WTC11 (cell line): ENCODE measurements around the gene ARVCF.

Experiments
- CTCF ChIP-seq: fragments of 200-600 bp; IDR thresholded peaks from 2 replicates; pipeline ENCODE4 v1.8.0; 2022; ENCODE audit warnings: antibody characterized with exemption
- ETV6 ChIP-seq: sonication (generic); formaldehyde crosslinking; IDR thresholded peaks from 2 replicates; pipeline ENCODE4 v1.8.1; 2022; ENCODE audit warnings: mild to moderate bottlenecking, missing genetic modification reagents
- FOXJ3 ChIP-seq: sonication (generic); formaldehyde crosslinking; IDR thresholded peaks from 2 replicates; pipeline ENCODE4 v1.9.0; 2021; ENCODE audit warnings: missing genetic modification reagents, mild to moderate bottlenecking, borderline replicate concordance
- FOXP1 ChIP-seq: sonication (generic); formaldehyde crosslinking; IDR thresholded peaks from 2 replicates; pipeline ENCODE4 v1.8.0; 2022; ENCODE audit warnings: missing genetic modification reagents, mild to moderate bottlenecking, moderate library complexity, borderline replicate concordance
- MXD4 ChIP-seq: fragments of 250-450 bp; sonication (Bioruptor Pico); IDR thresholded peaks from 2 replicates; pipeline ENCODE4 v1.8.0; 2021; ENCODE audit warnings: mild to moderate bottlenecking, moderate library complexity, borderline replicate concordance
- NFYB ChIP-seq: sonication (generic); formaldehyde crosslinking; conservative IDR thresholded peaks from 2 replicates; pipeline ENCODE4 v1.8.0; 2022; ENCODE audit warnings: low read depth, missing genetic modification reagents
- PRRX2 ChIP-seq: fragments of 250-450 bp; sonication (Bioruptor Pico); IDR thresholded peaks from 2 replicates; pipeline ENCODE4 v1.8.0; 2021; ENCODE audit warnings: mild to moderate bottlenecking
- RORB ChIP-seq: fragments of 250-450 bp; sonication (Bioruptor Pico); IDR thresholded peaks from 2 replicates; pipeline ENCODE4 v1.9.0; 2021; ENCODE audit warnings: mild to moderate bottlenecking
- SMAD3 ChIP-seq: sonication (generic); formaldehyde crosslinking; IDR thresholded peaks from 2 replicates; pipeline ENCODE4 v1.8.0; 2022; ENCODE audit warnings: missing genetic modification reagents, mild to moderate bottlenecking, borderline replicate concordance
- TEAD4 ChIP-seq: sonication (generic); formaldehyde crosslinking; IDR thresholded peaks from 2 replicates; pipeline ENCODE4 v1.8.0; 2022; ENCODE audit warnings: mild to moderate bottlenecking, missing genetic modification reagents
- ZMAT4 ChIP-seq: fragments of 250-450 bp; sonication (Bioruptor Pico); IDR thresholded peaks from 2 replicates; pipeline ENCODE4 v1.9.0; 2021; ENCODE audit warnings: mild to moderate bottlenecking
- TF ChIP-seq, protein P1 (sequence below): sonication (generic); formaldehyde crosslinking; IDR thresholded peaks from 2 replicates; pipeline ENCODE4 v1.8.1; 2023; ENCODE audit warnings: mild to moderate bottlenecking, missing genetic modification reagents, borderline replicate concordance

- TF ChIP-seq CTCF (no peak), SMAD3 (CRISPR knock-in tag) (no peak), FOXJ3 (CRISPR knock-in tag) (no peak), PRRX2 (CRISPR knock-in tag) (no peak), NFYB (CRISPR knock-in tag) (no peak), MXD4 (no peak), FOXP1 (CRISPR knock-in tag) (no peak), TEAD4 (no peak), RORB (no peak), ETV6 (CRISPR knock-in tag) (no peak), ZMAT4 (CRISPR knock-in tag) (no peak)
- TF ChIP-seq, protein P1, sequence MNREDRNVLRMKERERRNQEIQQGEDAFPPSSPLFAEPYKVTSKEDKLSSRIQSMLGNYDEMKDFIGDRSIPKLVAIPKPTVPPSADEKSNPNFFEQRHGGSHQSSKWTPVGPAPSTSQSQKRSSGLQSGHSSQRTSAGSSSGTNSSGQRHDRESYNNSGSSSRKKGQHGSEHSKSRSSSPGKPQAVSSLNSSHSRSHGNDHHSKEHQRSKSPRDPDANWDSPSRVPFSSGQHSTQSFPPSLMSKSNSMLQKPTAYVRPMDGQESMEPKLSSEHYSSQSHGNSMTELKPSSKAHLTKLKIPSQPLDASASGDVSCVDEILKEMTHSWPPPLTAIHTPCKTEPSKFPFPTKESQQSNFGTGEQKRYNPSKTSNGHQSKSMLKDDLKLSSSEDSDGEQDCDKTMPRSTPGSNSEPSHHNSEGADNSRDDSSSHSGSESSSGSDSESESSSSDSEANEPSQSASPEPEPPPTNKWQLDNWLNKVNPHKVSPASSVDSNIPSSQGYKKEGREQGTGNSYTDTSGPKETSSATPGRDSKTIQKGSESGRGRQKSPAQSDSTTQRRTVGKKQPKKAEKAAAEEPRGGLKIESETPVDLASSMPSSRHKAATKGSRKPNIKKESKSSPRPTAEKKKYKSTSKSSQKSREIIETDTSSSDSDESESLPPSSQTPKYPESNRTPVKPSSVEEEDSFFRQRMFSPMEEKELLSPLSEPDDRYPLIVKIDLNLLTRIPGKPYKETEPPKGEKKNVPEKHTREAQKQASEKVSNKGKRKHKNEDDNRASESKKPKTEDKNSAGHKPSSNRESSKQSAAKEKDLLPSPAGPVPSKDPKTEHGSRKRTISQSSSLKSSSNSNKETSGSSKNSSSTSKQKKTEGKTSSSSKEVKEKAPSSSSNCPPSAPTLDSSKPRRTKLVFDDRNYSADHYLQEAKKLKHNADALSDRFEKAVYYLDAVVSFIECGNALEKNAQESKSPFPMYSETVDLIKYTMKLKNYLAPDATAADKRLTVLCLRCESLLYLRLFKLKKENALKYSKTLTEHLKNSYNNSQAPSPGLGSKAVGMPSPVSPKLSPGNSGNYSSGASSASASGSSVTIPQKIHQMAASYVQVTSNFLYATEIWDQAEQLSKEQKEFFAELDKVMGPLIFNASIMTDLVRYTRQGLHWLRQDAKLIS, result no peak
Observed at GRCh38 chr22:19971276-19972124, 45.1 kb downstream of the ARVCF start.
